DOHH2 (cell line): Measurements from ENCODE around the gene ERN1.

ENCODE experiments used
- H3F3A ChIP-seq: fragments of 200-600 bp; sonication (generic), shearing (Covaris generic); 2 replicates; pipeline ENCODE4 v1.6.0; 2016; ENCODE audit warnings: antibody characterized with exemption, mild to moderate bottlenecking; ENCODE audit not compliant: control insufficient read depth, insufficient read depth
- H3K27ac ChIP-seq: fragments of 200-600 bp; sonication (generic); 2 replicates; pipeline ENCODE4 v1.5.1; 2014; ENCODE audit warnings: low read depth, mild to moderate bottlenecking, low read length, moderate library complexity
- H3K27me3 ChIP-seq: fragments of 200-600 bp; sonication (generic); 2 replicates; pipeline ENCODE4 v1.6.1; 2014; ENCODE audit warnings: mild to moderate bottlenecking, low read length, mixed read lengths; ENCODE audit not compliant: control insufficient read depth
- H3K36me3 ChIP-seq: fragments of 200-600 bp; sonication (generic); 2 replicates; pipeline ENCODE4 v1.6.1; 2014; ENCODE audit warnings: mild to moderate bottlenecking, low read length, moderate library complexity, mixed read lengths; ENCODE audit not compliant: control insufficient read depth
- H3K4me1 ChIP-seq: fragments of 200-600 bp; sonication (generic); 2 replicates; pipeline ENCODE4 v1.6.1; 2014; ENCODE audit warnings: mild to moderate bottlenecking, low read length, mixed read lengths; ENCODE audit not compliant: control insufficient read depth
- H3K4me2 ChIP-seq: fragments of 200-600 bp; sonication (generic); 2 replicates; pipeline ENCODE4 v1.6.0; 2014; ENCODE audit warnings: mild to moderate bottlenecking, low read length, moderate library complexity
- H3K4me3 ChIP-seq: fragments of 200-600 bp; sonication (generic); 2 replicates; pipeline ENCODE4 v1.5.1; 2014; ENCODE audit warnings: mild to moderate bottlenecking, low read length, mixed read lengths
- H3K79me2 ChIP-seq: fragments of 200-600 bp; sonication (generic); 2 replicates; pipeline ENCODE4 v1.6.1; 2014; ENCODE audit warnings: mild to moderate bottlenecking, low read length, mixed read lengths; ENCODE audit not compliant: control insufficient read depth
- H3K9me2 ChIP-seq: fragments of 200-600 bp; sonication (generic); replicated peaks from 2 replicates; pipeline ENCODE4 v1.6.1; 2014; ENCODE audit warnings: mild to moderate bottlenecking, low read length, mixed read lengths; ENCODE audit not compliant: control insufficient read depth
- H3K9me3 ChIP-seq: fragments of 200-600 bp; sonication (generic); 2 replicates; pipeline ENCODE4 v1.6.1; 2014; ENCODE audit warnings: antibody characterized with exemption, low read length, mixed read lengths; ENCODE audit not compliant: control insufficient read depth, insufficient read depth
- H4K20me1 ChIP-seq: fragments of 200-600 bp; sonication (generic); 2 replicates; pipeline ENCODE4 v1.6.0; 2014; ENCODE audit warnings: low read depth, mild to moderate bottlenecking, antibody characterized with exemption, low read length, moderate library complexity; ENCODE audit not compliant: control insufficient read depth, insufficient read depth
- CTCF ChIP-seq: fragments of 200-600 bp; sonication (generic); IDR thresholded peaks from one replicate; pipeline ENCODE4 v1.5.1; 2014; ENCODE audit warnings: antibody characterized with exemption, mild to moderate bottlenecking, low read depth, low read length; ENCODE audit not compliant: poor library complexity, severe bottlenecking
- EZH2phosphoT487 ChIP-seq: fragments of 200-600 bp; sonication (generic); IDR thresholded peaks from 2 replicates; pipeline ENCODE4 v1.6.1; 2017; ENCODE audit warnings: borderline replicate concordance, mild to moderate bottlenecking, antibody characterized with exemption, low read length, moderate library complexity, mixed read lengths

Gene ERN1

DNA sequence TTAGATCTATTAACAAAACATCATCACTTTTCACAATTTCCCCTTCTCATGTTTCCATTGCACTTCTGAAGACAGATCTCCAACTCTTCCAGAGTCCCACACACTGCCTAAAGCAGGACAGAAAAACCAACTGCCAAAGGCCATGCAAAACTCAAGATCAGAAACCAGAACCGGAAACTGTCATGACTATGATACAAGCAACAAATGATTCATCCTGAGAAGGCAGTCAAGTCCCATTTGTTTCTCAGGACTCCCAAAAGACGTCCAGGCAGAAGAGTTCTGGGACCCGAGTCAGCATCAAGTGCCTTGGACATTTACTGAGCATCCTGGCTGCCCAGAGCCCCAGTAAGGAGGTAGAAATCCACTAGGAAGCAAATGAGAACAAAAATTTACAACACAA, 38.8 kb downstream of the ERN1 start:
- no peaks in the 10 kb centered on the region for H3K9me3 ChIP-seq
- no peaks in the 10 kb centered on the region for H4K20me1 ChIP-seq
- H3K4me1 ChIP-seq, result peaks cover 23% of the 10 kb centered on the region
- TF ChIP-seq EZH2phosphoT487 (no peak), CTCF (no peak)
- H3K4me2 ChIP-seq, result no peak overlapping the region
- H3K36me3 ChIP-seq, result no peaks in the 10 kb centered on the region
- no peaks in the 10 kb centered on the region for H3F3A ChIP-seq
- H3K9me2 ChIP-seq, result no peaks in the 10 kb centered on the region
- H3K27ac ChIP-seq, result no peak overlapping the region
- 0 out of 2 replicates have a peak, but pooled peaks cover 3% of the 10 kb centered on the region for H3K27me3 ChIP-seq
- no peaks in the 10 kb centered on the region for H3K79me2 ChIP-seq
- no peak overlapping the region for H3K4me3 ChIP-seq

GRCh38 chr17:64090144-64090543, 39.8 kb downstream of the ERN1 start:
- Histone ChIP-seq H3K79me2 (no peaks in the 10 kb centered on the region), H3K36me3 (no peaks in the 10 kb centered on the region), H3K9me3 (no peaks in the 10 kb centered on the region), H3K4me1 (peaks cover 15% of the 10 kb centered on the region), H3K4me3 (no peak overlapping the region), H3F3A (no peaks in the 10 kb centered on the region), H4K20me1 (no peaks in the 10 kb centered on the region), H3K4me2 (no peak overlapping the region), H3K27ac (no peak overlapping the region), H3K9me2 (no peaks in the 10 kb centered on the region), H3K27me3 (peaks cover 3% of the 10 kb centered on the region; the same call in 1 of the 2 replicates)
- TF ChIP-seq CTCF (no peak), EZH2phosphoT487 (no peak)

DNA sequence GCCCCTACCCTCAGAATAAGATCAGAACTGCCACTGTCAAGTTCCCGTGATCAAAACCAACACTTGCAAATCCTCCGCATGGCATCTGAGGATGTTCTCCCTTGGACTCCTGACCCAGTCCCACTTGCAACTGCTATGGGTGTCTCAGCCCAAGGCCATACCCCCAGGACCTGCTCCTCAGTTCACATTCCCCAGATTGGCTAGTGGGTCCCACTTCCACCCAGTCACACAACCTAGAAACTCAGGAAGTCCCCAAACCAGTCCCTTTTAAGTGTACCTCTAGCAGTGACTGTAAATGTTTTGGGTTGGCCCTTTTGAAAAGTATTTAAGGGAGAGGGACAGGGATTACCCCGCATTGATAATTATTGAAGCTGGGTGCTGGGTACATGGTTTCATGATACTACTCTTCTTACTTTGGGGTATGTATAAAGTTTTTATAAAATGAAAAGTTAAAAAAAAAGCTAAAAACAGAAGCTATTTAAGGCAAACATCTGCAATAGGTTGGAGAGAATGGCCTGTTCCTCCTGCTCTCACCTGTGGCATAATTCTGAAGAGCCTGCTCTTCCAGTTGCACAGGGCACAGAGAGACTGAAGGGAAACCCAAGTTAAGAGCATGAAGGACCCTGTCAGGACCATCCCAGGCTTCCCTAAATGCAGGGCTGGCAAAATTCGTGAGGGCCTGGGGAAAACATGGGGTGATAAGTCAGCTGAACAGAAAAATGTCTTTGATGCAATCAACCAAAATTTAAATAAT, 42.5 kb downstream of the ERN1 start:
- Histone ChIP-seq H3K4me2 (no peak overlapping the region), H3K27me3 (peaks cover 12% of the 10 kb centered on the region), H3K36me3 (no peaks in the 10 kb centered on the region), H3K4me3 (no peak overlapping the region), H3F3A (no peaks in the 10 kb centered on the region), H3K4me1 (peaks cover 10% of the 10 kb centered on the region), H3K9me2 (no peaks in the 10 kb centered on the region), H4K20me1 (no peaks in the 10 kb centered on the region), H3K27ac (no peak overlapping the region), H3K9me3 (no peaks in the 10 kb centered on the region), H3K79me2 (no peaks in the 10 kb centered on the region)
- TF ChIP-seq EZH2phosphoT487 (no peak), CTCF (no peak)
